KG1 (cell line): ENCODE data around the gene ZSWIM6.

Experiments used
- DNase-seq: peaks from one replicate; lab custom pipeline; 2025; lab: John Stamatoyannopoulos, UW

ZSWIM6 gene

GRCh38 chr5:61331407-61332357 lies at the start of gene ZSWIM6:
ZSWIM6 (plus strand) TSS chr5:61332258; CDS start chr5:61332273, 15 bp downstream.
- peak; percentile 90 for DNase-seq

- DNase-seq = no peak
Observed at GRCh38 chr5:61283471-61283870, 48.6 kb upstream of the ZSWIM6 start.

GRCh38 chr5:61285531-61285930 lies 46.5 kb upstream of the ZSWIM6 start:
- no peak for DNase-seq

GRCh38 chr5:61286446-61287132 lies 45.5 kb upstream of the ZSWIM6 start:
- no peak for DNase-seq

- DNase-seq = no peak
Observed at GRCh38 chr5:61287474-61287873, 44.6 kb upstream of the ZSWIM6 start.

- no peak for DNase-seq
Observed at GRCh38 chr5:61289241-61289640, 42.8 kb upstream of the ZSWIM6 start.

GRCh38 chr5:61289669-61290306 lies 42.3 kb upstream of the ZSWIM6 start:
- no peak for DNase-seq

GRCh38 chr5:61290791-61291210 lies 41.3 kb upstream of the ZSWIM6 start:
- no peak for DNase-seq

- no peak for DNase-seq
Observed at GRCh38 chr5:61292062-61292657, 39.9 kb upstream of the ZSWIM6 start.

GRCh38 chr5:61293071-61293470 lies 39.0 kb upstream of the ZSWIM6 start:
- DNase-seq = no peak

GRCh38 chr5:61293873-61294272 lies 38.2 kb upstream of the ZSWIM6 start:
- DNase-seq = no peak

- no peak for DNase-seq
Observed at GRCh38 chr5:61295365-61295764, 36.7 kb upstream of the ZSWIM6 start.

GRCh38 chr5:61298066-61298465 lies 34.0 kb upstream of the ZSWIM6 start:
- no peak for DNase-seq

- no peak for DNase-seq
Observed at GRCh38 chr5:61298580-61298979, 33.5 kb upstream of the ZSWIM6 start.

- DNase-seq = no peak
Observed at GRCh38 chr5:61299261-61299681, 32.8 kb upstream of the ZSWIM6 start.

- no peak for DNase-seq
Observed at GRCh38 chr5:61301341-61302199, 30.5 kb upstream of the ZSWIM6 start.

- no peak for DNase-seq
Observed at GRCh38 chr5:61302200-61302563, 29.9 kb upstream of the ZSWIM6 start.

- no peak for DNase-seq
Observed at GRCh38 chr5:61303346-61303745, 28.7 kb upstream of the ZSWIM6 start.

GRCh38 chr5:61304590-61305381 lies 27.3 kb upstream of the ZSWIM6 start:
- no peak for DNase-seq

- DNase-seq = no peak
Observed at GRCh38 chr5:61306531-61307131, 25.4 kb upstream of the ZSWIM6 start.
